WI38 (cell line): Measurements from ENCODE around the gene MPST.

Experiments used
- H3K4me3 ChIP-seq: 2 replicates; pipeline ENCODE4 v1.5.1; 2011; ENCODE audit warnings: low read depth, mild to moderate bottlenecking, control low read depth, low read length
- TF ChIP-seq, protein P1 (sequence below): IDR thresholded peaks from 2 replicates; pipeline ENCODE4 v1.5.1; 2012; ENCODE audit warnings: low read depth, mild to moderate bottlenecking, control low read depth, low read length

MPST gene

DNA sequence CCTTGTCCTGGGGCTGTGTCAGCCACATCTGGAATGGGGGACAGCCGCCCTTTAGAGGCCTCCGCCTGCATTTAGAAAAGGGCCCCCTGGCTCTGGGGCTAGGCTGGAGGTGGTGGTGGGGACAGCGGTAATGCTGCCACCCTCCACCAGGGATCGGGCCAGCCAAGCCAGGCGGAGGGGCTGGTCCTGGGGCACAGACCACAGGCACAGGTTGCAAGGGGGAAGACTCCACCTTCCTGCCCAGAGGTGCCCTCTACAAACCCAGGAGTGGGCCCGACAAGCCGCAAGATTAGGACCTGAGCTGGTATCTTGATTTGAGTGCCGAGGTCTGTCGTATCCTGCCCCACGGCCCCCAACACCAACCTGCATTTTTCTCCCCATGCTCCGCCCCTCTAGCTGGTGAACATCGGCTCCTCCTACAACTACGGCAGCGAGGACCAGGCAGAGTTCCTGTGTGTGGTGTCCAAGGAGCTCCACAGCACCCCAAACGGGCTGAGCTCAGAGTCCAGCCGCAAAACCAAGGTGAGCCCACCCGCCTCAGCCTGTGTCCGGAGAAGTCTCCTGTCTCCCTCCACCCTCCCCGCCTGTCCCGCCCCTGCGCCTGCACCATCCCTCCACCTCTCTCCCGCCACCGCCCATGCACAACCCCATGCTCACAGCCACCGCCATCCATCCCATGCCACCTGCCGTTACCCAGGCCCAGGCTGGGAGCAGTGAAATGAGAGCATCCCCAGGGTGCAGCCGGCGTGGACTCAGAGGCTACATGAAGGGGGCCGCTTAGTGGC is 39.6 kb downstream of the MPST start:
- TF ChIP-seq, protein P1, sequence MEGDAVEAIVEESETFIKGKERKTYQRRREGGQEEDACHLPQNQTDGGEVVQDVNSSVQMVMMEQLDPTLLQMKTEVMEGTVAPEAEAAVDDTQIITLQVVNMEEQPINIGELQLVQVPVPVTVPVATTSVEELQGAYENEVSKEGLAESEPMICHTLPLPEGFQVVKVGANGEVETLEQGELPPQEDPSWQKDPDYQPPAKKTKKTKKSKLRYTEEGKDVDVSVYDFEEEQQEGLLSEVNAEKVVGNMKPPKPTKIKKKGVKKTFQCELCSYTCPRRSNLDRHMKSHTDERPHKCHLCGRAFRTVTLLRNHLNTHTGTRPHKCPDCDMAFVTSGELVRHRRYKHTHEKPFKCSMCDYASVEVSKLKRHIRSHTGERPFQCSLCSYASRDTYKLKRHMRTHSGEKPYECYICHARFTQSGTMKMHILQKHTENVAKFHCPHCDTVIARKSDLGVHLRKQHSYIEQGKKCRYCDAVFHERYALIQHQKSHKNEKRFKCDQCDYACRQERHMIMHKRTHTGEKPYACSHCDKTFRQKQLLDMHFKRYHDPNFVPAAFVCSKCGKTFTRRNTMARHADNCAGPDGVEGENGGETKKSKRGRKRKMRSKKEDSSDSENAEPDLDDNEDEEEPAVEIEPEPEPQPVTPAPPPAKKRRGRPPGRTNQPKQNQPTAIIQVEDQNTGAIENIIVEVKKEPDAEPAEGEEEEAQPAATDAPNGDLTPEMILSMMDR = no peak
- H3K4me3 ChIP-seq = no peak overlapping the region

- H3K4me3 ChIP-seq = no peak overlapping the region
- TF ChIP-seq, protein P1 = no peak
Observed at GRCh38 chr22:37059876-37060449, 40.4 kb downstream of the MPST start.

DNA sequence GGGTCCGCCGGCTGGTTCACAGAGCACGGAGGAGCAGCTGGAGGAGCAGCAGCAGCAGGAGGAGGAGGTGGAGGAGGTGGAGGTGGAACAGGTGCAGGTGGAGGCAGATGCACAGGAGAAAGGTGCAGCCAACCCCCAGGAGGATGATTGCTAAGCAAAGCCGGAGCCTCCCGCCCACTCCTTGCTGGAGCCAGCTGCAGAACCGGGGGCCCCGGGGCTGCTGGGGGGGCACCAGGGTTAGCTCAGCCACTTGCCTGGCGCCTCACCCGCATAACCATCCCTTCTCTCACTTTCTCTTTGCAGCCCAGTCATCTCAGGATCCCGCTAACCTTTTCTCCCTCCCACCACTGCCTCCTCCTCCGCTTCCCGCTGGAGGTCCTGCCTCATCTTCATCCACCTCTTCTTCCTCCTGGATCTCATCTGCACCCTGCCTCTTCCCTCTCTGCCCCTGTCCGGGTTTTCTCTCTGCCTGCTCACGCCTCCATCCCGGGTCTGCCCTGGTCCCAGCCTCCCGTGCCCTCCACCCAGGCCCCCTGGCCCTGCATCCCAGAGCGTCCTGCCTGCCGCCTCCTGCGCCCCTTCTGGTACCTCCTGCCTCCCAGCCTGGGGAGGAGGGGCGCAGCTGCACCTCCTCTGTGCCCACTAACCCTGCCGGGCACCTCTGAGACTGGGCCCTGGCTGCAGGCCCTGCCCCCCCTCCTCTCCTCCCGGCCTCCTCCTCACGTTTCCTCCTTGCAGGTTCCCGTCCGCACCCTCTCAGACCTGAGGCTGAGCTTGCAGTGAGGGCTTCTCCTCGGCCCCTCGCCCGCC is 41.5 kb downstream of the MPST start:
- no peak overlapping the region for H3K4me3 ChIP-seq
- TF ChIP-seq, protein P1 = no peak

DNA sequence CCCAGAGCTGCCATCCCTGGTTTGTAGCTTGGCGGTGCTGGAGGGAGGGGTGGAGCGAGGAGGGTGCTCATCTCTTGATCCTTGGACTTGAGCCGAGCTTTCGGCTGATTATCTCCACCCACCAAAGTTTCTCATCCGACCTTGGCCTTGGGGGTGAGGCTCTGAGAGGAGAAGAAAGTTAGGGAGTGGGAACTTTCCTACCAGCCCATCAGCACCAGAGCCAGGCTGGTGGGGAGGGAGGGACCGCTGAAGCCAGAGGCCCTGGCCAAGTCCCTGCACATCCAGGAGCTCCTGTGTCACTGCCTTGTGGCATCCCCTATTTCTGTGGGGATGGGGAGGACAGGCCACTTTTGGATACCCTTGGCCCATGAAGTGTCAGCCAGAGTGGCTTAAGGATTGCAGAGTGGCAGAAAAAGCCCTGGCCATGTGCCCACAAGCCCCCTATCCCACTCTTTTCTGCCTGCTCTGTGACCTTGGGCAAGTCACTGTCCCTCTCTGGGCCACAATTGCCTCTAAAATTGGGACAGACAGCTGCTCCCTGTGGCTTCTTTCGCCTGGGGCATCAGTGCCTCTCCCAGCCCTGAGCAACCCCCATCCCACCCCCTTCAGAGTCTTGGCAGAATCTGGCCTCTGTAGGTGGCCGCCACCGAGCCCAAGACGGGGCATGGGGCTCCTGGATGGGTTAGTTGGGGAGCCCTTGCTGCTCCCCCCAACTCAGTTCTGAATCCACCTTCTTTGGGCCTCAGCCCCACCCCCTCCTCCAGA is 42.3 kb downstream of the MPST start:
- TF ChIP-seq, protein P1 = no peak
- no peak overlapping the region for H3K4me3 ChIP-seq

DNA sequence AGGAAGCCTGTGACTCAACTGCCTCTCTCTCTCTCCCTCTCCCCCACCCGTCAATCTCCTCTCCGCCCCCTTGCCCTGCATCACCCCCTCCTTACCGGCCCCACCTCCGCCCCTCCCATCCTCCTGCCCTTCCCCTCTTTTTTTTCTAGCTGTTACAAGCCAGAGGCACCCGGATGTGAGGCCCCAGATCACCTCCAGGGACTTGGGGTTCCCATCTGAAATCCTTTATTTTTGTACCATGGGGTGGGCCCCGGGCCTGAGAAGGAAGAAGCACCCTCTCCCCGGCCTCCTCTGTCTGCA is 42.8 kb downstream of the MPST start:
- TF ChIP-seq, protein P1 = no peak
- no peak overlapping the region for H3K4me3 ChIP-seq

GRCh38 chr22:37062702-37063381 is 43.3 kb downstream of the MPST start:
- no peak overlapping the region for H3K4me3 ChIP-seq
- TF ChIP-seq, protein P1 = no peak
